HCT116 (cell line): ENCODE measurements around the gene BCDIN3D.

Experiments used
- EGR1 ChIP-seq: IDR thresholded peaks from 2 replicates; pipeline ENCODE4 v1.6.1; 2012; ENCODE audit warnings: low read depth
- EZH2phosphoT487 ChIP-seq: fragments of 200-600 bp; IDR thresholded peaks from 2 replicates; pipeline ENCODE4 v1.6.1; 2018; ENCODE audit warnings: antibody characterized with exemption, borderline replicate concordance
- JUND ChIP-seq: IDR thresholded peaks from 2 replicates; pipeline ENCODE4 v1.6.1; 2012
- POLR2AphosphoS5 ChIP-seq: IDR thresholded peaks from 2 replicates; pipeline ENCODE4 v1.6.1; 2011; ENCODE audit warnings: mild to moderate bottlenecking, low read depth, low read length, moderate library complexity
- RAD21 ChIP-seq: IDR thresholded peaks from 2 replicates; pipeline ENCODE4 v1.6.1; 2012; ENCODE audit warnings: low read depth, mild to moderate bottlenecking
- SIN3A ChIP-seq: IDR thresholded peaks from 2 replicates; pipeline ENCODE4 v1.6.1; 2012; ENCODE audit warnings: low read depth
- SP1 ChIP-seq: IDR thresholded peaks from 2 replicates; pipeline ENCODE4 v1.6.1; 2012; ENCODE audit warnings: low read depth
- TF ChIP-seq, protein P1 (sequence below), 3 experiments: fragments of 200-600 bp in 1 of 3; sonication (generic) in 1 of 3; IDR thresholded peaks in 2 of 3; conservative IDR thresholded peaks in 1 of 3; 2 replicates each; pipeline ENCODE4 v1.5.1; 2012 to 2017; ENCODE audit warnings: low read depth in 2 of 3, low read length in 2 of 3, antibody characterized with exemption in 1 of 3, borderline replicate concordance in 1 of 3, control low read depth in 1 of 3, mild to moderate bottlenecking in 1 of 3, mixed read lengths in 1 of 3, mixed run types in 1 of 3, moderate library complexity in 1 of 3; ENCODE audit not compliant: insufficient read depth in 1 of 3
- TF ChIP-seq, protein P2 (sequence below): IDR thresholded peaks from 2 replicates; pipeline ENCODE4 v1.6.1; 2012; ENCODE audit warnings: low read depth

DNA sequence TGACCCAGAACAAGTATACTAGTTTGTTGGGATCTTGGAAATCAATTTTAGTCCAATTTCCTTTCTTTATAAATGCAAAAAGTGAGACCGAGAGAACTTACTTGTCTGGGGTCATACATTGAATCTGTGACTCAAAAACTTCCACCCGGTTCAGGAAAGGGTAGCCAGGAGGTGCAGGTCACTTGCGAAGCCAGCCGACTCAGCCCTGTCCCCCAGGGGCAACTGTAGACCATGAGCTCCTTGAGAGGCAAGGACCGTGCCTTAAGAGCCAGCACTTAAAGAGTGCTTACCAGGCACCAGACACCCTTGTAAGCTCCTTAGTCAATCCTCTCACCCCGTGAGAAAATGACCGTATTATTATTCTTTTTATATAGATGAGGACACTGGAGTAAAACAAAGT, 505 bp upstream of the BCDIN3D start:
- TF ChIP-seq SP1 (no peak), JUND (no peak), SIN3A (no peak), EZH2phosphoT487 (no peak), RAD21 (no peak), EGR1 (no peak), POLR2AphosphoS5 (no peak)
- TF ChIP-seq, protein P1, sequence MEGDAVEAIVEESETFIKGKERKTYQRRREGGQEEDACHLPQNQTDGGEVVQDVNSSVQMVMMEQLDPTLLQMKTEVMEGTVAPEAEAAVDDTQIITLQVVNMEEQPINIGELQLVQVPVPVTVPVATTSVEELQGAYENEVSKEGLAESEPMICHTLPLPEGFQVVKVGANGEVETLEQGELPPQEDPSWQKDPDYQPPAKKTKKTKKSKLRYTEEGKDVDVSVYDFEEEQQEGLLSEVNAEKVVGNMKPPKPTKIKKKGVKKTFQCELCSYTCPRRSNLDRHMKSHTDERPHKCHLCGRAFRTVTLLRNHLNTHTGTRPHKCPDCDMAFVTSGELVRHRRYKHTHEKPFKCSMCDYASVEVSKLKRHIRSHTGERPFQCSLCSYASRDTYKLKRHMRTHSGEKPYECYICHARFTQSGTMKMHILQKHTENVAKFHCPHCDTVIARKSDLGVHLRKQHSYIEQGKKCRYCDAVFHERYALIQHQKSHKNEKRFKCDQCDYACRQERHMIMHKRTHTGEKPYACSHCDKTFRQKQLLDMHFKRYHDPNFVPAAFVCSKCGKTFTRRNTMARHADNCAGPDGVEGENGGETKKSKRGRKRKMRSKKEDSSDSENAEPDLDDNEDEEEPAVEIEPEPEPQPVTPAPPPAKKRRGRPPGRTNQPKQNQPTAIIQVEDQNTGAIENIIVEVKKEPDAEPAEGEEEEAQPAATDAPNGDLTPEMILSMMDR (IDR thresholded peaks at IDR 0.05 in 2 of 3, conservative IDR thresholded peaks at IDR 0.05 in 1 of 3; ENCODE audit: borderline replicate concordance in 1 of 3, insufficient read depth in 1 of 3, low read depth in 2 of 3, low read length in 2 of 3): no peak
- TF ChIP-seq, protein P2, sequence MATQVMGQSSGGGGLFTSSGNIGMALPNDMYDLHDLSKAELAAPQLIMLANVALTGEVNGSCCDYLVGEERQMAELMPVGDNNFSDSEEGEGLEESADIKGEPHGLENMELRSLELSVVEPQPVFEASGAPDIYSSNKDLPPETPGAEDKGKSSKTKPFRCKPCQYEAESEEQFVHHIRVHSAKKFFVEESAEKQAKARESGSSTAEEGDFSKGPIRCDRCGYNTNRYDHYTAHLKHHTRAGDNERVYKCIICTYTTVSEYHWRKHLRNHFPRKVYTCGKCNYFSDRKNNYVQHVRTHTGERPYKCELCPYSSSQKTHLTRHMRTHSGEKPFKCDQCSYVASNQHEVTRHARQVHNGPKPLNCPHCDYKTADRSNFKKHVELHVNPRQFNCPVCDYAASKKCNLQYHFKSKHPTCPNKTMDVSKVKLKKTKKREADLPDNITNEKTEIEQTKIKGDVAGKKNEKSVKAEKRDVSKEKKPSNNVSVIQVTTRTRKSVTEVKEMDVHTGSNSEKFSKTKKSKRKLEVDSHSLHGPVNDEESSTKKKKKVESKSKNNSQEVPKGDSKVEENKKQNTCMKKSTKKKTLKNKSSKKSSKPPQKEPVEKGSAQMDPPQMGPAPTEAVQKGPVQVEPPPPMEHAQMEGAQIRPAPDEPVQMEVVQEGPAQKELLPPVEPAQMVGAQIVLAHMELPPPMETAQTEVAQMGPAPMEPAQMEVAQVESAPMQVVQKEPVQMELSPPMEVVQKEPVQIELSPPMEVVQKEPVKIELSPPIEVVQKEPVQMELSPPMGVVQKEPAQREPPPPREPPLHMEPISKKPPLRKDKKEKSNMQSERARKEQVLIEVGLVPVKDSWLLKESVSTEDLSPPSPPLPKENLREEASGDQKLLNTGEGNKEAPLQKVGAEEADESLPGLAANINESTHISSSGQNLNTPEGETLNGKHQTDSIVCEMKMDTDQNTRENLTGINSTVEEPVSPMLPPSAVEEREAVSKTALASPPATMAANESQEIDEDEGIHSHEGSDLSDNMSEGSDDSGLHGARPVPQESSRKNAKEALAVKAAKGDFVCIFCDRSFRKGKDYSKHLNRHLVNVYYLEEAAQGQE: no peak
